ENCODE results near the gene OXSR1.
"Not testable (repeated sequence)": the region's sequence is repeated elsewhere in the genome, so short reads cannot be mapped to it uniquely, and the experiment has no call there.

Gene OXSR1

DNA sequence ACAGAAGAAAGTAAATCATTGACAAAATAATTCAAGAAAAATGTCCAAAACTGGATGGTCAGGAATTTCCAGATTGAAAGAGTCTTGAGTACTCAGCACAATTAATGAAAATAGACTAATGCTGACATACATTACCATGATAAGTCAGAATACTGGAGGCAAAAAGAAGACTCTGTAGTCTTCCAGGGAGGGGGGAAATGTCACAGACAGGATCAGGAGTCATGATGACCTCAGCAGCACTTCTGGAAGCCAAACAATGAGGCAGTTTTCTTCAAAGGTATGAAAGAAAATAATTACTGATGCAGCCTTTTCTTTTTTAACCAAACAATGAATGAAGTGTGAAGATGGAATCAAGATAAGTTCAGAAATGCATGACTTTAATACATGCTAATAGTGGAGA lies 70.1 kb downstream of the OXSR1 start:
- DNase-seq: no peak

DNA sequence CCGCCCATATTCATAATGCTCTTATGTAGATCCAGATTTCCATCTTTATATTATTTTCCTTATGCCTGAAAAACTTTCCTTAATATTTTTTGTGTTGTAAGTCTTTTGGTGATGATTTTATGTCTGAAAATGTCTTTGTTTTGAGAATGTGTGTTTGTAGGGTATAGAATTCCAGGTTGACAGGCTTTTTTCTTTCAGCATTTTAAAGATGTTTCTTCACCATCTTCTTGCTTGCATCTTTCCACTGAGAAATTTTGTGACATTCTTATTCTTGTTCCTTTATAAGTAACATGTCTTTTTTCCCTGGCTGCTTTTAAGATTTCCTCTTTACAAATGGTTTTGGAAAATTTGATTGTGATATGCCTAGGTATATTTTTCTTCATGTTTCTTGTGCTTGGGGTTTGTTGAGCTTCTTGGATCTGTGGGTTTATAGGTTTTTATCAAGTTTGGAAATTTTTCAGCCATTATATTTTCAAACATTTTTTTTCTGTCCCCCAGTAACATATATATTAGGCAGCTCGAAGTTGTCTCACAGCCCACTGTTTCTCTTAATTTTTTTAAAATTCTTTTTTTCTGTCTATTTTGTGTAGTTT lies 73.2 kb downstream of the OXSR1 start:
- no peak for DNase-seq

DNA sequence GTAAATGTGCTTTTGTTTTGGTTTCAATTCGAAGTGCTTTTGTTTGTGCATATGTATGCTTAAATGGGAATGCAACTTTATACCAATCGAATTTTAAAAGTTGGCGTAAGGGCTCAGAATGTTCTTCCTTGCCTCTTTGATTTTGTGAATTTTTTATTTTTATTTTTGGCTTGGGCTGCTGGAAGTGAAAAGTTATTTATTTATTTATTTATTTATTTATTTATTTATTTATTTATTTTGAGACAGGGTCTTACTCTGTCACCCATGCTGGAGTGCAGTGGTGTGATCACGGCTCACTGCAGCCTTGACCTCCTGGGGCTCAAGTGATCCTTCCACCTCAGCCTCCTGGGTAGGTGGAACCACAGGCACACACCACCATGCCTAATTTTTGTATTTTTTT lies 77.5 kb downstream of the OXSR1 start:
- not testable (repeated sequence) for DNase-seq

DNA sequence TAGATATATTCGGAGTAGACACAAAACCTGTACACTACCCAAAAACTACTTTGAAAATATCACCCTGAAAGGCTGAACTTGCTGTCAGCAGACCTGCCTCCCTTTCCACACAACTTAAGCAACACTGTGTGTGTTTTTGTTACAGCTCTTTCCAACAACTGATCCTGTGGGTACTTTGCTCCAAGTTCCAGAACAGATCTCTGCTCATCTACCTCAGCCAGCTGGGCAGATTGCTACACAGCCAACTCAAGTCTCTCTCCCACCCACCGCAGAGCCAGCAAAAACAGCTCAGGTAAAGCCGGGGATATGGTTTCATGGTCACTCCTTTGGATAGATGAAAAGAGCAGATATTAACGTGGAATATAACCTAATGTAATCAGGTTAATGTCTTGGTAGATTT lies 80.6 kb downstream of the OXSR1 start:
- no peak for DNase-seq

DNA sequence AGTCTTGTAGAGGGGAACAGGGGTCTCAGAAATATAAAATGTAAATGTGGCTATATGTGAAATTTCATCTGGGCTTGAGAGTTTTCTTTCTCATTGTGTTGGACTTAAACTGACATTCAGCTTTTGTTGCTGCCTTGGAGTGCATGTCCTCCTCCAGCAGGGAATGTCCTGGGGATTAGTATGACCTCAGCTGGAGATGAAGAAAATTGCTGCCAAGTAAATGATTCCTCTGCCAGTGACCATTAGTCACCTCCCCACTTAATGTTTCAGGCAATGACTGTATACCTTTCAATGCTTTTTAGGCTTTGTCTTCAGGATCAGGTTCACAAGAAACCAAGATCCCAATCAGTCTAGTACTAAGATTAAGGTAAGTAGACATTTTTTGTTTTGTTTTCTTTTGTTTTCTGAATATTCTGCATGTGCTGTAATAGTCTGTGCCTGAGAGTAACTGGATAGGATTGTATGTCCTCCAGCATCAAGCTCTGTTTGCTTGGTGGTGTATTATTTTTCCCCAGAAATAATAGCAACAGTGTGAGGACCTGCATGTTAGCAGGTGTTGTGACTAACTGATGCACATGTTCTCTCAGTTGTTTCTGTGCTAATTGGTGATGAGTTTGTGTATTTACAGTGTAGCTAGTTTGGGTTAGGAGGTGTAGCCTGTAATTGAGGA lies 82.2 kb downstream of the OXSR1 start:
- DNase-seq: no peak

DNA sequence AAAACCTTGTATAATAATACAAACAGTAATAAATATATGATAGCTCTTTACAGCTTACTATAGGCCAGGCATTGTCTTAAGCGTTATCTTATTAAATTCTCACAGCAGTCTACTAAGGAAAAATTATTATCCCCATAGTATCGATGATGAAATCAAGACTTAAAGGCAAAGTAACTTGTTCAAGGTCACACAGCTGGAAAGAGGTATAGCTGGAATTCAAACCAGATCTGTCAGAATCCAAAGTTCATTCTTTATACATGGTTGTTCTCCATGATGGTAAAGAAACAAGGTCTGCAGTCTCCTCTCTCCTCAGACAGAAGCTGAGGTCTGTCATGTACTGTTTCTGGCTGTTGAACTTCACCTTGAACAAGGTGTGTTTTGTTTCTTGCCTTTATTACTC lies 84.9 kb downstream of the OXSR1 start:
- DNase-seq: no peak

DNA sequence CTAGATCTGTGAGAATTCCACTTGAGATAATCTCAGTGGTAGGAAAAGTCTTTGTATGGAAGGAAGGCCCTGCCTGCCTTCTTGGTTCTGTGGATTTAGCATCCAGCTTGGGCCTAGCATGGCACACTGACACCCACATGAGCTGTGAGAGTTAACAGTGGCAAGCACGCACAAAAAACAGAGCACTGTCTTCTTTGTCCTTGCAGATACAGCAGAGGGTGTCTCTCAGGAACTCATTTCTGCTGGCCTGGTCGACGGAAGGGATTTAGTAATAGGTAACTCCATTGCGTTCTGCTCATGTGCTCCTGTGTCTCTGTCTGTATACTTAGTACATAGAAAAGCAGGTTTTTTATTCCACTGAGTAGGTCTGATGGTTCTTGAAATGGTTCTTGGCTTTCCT lies 85.9 kb downstream of the OXSR1 start:
- DNase-seq: no peak

DNA sequence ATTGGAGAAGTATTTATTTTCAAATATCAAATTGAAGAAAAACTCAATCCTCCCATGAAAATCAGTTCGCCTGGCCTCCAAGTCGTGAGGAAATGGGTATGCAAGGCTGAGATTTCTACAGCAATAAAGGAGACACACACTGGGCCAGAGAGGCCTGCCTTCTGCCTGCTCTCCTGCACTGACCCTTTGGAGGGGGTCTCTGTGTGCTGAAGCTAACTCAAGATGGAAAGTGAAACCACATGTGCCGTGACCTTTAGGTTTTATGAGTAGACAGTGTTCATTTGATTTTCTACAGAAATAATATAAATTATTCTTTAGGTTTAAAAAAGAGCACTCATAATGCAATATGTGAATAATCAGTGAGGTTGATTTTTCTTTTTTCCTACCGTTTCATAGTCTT lies 88.4 kb downstream of the OXSR1 start:
- DNase-seq: no peak

DNA sequence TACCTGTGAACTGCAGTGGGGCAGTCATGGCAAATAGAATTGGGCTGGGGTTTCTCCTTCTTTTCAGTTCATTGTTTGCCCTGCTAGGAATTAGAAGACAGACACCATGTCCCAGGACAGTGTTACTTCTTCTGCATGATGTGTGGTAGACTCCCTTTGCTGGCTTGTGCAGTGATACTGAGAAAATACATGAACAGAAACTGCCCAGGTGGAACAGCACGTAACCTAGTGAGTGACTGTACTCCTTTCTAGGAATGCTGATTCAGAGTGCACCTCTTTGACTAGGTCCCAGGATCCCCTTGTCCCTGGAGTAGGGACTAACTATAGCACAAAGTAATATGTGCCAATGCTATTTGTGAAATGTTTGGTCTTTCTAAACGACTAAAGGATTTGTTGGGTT lies 89.5 kb downstream of the OXSR1 start:
- DNase-seq: no peak

DNA sequence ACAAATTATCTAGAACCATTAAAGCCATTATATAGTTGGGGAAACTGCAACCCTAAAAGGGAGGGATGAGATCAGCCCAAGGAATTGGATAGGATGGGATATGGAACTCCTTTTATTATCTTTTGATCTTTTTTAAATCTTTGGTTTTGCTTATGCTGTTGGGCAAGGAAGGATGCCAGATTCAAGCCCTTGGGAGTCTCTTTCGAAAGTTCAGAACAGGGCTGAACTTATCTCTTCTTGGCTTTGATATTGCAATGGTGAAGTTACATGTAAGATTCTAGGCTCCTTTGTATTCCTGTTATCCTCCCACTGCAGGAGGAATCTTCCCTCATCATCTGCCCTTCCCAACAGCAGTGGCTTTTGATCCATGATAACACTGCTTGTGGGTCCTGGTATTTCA lies 90.3 kb downstream of the OXSR1 start:
- DNase-seq: no peak

DNA sequence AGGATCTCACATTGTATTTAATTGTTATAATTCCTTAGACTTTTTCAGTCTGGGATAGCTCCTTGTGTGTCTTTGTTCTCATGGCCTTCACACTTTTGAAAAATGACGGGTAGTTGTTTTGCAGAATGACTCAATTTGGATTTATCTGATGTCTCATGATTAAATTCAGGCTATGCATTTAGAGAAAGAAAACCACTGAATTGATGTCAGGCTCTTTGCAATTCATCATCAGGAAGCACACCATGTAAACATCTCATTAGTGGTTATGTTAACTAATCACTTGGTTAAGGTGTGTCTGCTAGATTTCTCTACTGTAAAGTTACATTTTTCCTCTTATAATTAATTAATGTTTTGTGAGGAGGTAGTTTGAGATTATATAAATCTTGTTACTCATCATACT lies 92.2 kb downstream of the OXSR1 start:
- DNase-seq: no peak

DNA sequence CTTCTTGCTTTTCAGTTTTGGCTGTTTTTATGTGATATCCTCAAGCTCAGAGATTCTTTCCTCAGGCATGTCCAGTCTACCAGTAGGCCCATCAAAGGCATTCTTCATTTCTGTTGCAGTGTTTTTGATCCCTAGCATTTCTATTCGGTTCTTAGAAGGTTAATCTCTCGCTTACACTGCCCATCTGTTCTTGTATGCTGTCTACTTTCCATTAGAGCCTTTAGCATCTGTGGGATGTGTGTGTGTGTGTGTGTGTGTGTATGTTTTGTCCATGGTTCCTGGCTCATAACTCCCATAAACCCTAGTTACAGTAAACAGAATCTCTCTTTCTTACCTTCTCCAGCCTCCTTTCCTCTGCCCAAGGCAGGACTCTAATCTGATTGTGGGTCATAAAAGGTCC lies 95.1 kb downstream of the OXSR1 start:
- no peak for DNase-seq

DNA sequence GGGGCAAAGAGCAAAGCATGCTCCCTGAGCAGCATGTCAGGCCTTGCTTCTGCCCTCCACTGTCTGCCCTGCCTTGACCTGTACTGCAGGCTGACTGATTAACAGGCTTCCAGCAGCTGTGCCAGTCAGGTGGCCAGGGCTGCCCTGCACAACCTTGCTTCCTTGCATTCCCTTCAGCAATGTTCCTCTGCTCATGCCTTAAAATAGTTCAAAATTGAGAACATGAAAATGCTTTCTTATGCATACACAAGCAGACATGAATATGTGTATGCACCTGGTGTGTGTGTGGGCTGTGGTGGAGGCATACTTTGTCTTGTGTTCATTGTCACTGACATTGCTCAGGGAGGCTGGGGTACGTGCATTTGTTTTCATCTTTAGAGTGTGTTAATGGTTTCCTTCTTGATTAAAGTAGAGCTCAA lies 99.0 kb downstream of the OXSR1 start:
- no peak for DNase-seq

DNA sequence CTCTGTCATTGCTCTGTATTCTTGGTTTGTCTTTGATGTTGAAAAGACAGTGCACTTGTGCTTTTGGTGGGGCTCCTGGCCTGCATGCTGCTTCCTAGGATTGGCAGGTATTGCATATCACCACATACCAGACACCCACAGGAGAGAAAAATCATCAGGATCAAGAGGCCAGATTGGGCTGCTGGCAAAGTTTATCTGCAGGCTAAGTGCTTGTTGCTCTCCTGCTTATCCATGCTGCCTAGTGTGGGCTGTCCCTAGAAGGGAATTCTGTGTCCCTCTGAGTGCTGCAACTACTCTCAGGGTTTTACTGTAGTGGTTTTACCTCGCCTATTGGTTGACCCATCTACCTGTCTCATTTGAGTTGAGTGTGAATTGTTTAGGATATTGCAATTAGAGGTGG lies 99.4 kb downstream of the OXSR1 start:
- no peak for DNase-seq

DNA sequence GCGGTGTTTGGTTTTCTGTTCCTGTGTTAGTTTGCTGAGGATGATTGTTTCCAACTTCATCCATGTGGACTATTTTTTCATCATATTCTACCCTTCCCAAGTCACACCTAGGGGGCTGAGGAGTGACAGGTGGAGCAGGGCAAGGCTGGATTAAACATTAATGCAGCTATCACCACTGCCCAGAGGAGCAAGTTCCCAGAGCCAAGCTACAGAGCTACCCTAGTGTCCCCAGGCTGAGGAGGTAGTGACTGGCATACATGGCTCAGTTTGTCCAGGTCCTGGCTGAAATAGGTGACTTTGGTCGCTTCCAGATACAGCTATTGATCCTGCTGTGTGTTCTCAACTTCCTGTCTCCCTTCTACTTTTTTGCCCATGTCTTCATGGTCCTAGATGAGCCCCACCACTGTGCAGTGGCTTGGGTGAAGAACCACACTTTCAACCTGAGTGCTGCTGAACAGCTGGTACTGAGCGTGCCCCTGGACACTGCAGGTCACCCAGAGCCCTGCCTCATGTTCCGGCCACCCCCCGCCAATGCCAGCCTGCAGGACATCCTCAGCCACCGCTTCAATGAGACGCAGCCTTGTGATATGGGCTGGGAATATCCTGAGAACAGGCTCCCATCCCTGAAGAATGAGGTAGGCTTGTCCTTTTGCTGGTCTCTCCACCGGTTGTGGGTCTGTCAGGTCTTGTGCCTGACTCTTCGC lies 100.4 kb downstream of the OXSR1 start, which contains the start of gene SLC22A13:
Gene SLC22A13, plus strand, starts transcription at position 209 of the 704 bp plus-strand sequence. Its CDS starts 49 bp downstream, at position 258.
- DNase-seq: no peak

DNA sequence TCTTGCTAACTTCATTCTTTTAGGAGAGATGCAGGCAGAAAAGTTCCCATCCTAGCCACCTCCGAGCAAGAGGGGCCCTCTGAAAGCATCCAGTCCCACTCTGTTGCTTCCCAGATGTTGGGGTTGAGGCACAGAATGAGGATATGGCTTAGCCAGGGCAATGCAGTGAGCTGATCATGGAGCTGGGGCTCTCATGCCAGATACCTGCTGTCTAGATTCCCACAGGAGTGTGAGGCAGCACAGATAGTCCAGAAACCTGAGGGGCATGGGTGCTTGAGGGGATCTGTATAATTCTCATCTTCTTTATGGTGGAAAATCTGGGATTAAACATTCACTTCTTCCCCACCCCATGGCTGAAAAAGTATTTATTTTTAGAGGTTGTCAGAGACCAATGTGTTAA lies 101.5 kb downstream of the OXSR1 start:
- DNase-seq: no peak

DNA sequence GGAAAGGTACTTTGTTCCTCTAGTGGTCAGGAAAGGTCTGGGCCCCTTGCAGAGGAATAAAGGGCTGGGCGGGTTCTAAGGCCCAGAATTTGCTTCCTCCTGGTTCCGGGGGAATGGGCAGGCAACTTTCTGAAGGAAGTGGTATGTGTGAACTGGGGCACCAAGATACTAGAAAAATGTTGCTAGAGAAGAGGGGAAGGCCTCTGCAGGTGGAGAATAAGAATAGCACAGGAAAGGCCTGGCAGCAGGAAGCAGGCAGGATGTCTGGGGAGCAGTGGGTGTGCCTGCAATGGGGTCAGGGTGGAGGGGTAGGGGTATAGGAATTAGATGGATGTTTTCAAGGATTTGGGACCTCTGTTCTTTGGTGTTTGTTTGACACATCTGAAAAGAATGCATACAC lies 102.3 kb downstream of the OXSR1 start:
- DNase-seq: no peak

DNA sequence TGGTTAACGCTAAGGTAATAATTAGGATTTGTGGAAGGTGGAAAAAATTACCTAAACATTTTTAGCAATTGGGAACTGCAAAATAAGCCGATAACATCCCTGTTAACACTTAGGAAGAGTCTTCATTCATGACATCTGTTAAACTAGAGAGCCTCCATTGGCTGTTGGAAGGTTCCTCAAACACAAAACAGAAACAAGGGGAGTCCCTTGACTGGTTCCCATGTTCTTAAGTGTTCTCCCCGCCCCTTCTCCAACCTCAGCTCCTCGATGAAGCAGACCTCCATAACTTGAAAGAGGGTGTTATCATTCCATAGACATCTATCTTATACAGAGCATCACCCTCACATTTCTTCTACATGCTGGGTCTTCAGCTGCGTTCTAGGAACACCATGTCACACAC lies 102.8 kb downstream of the OXSR1 start:
- DNase-seq: no peak

DNA sequence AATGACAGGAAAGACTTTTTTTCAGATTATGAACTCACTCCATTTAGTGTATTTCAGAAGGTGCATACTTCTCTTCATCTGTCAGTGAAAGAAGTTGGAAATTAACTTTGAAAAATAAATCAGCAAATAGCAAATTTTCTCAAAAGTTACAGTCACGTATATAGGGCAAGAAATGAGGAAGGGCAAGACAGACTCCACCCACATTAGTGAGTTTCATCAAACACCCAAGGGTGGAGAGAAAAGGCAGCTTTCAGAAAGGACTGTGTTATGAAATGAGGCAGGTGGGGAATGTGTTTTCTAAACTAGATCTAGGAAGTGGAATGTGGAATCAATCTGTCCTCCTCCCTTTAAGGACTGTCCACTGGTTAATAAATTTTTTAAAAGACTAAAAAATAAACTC lies 103.2 kb downstream of the OXSR1 start:
- no peak for DNase-seq

DNA sequence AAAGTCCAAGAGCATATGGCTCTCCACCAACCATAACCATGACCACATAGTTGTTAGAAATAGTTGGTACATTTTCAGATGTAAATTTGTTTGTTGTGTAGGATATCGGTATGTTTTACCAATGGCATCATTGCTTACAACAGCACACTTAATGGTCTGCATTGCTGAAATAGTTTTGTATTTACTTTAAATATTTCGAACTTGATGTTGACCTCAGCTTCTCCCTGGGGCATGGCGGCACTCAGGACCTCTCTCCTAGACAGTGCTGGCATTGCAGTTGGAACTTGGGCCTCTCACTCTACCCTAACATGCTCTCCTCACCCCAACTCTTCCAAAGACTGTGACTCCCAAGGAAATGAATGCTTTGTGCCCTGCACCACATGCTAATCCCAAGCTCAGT lies 105.3 kb downstream of the OXSR1 start:
- DNase-seq: no peak

DNA sequence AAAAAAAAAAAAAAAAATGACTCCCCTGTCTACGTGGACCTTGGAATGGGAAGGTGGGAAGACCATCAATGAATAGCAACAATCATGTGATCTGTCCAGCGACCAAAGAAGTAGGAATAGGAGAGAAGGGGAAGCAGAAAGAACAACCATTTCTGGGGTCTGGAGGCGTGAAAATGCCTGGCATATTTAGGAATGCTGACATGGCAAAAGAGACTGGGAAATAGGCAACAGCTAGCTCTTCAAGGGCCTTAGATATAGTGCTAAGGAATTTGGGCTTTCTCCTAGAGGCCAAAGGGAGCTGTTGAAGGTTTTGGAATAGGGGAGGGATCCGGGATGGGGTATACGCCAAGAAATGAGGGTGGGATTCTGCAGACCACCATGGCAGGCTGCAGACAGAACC lies 106.2 kb downstream of the OXSR1 start:
- no peak for DNase-seq

DNA sequence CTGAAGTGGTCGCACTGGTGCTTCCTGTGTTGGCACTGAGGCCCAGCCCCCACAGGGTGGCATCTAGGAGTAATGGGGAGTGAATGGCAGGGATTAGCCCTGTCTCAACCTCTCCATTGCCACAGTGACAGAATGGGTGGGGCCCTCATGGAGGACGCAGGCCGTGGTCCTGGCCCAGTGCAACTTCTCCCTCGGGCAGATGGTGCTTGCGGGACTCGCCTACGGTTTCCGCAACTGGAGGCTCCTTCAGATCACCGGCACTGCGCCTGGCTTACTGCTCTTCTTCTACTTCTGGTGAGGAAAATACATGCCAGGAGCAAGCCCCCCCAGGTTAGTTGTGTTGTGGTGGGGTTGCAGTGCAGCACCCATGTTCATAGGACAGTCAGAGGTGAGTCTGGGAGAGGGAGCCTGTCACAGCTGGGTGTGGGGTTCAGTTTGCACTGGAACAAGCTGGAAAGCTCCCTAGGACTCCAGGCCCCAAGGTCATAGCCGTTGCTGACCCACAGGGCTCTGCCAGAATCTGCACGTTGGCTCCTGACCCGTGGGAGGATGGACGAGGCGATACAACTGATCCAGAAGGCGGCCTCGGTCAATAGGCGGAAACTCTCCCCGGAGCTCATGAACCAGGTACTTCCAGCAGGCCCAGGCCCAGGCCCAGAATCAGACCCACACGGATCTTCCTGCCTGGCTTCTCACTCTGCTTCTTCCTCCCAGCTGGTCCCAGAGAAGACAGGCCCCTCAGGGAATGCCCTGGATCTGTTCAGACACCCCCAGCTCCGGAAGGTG lies 109.7 kb downstream of the OXSR1 start:
- DNase-seq: no peak

DNA sequence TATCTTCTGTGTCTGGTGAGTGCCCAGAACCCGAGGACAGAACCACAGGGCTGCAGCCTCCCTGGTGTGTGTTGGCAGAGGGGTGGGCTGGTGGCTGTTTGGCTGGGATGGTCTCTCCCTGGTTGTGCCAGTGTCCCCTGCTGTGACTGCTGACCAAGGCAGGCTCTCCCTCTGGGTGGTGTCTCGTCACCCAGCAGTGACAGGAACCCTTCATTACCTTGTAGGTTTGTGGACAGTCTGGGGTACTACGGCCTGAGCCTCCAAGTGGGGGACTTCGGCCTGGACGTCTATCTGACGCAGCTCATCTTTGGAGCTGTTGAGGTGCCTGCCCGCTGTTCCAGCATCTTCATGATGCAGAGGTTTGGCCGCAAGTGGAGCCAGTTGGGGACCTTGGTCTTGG lies 110.3 kb downstream of the OXSR1 start:
- no peak for DNase-seq
